ENCODE results near the gene LRCH1. TPM values are rescaled to one million over a fixed set of nuclear protein-coding genes. Genes with fewer than 3 reads are reported as not detected.
A peak's percentile ranks its signal among the peaks of the same experiment; 100 is the strongest.

LRCH1 gene
- total and polyA plus RNA-seq, 8 donors, result 16.1 to 30.5 (median 26.8) TPM

- intact Hi-C loops (cut with DNase I), result no loop called here
- Histone ChIP-seq H3K27ac (no peak overlapping the region), H3K4me1 (peaks cover 0 to 3% of the 10 kb centered on the region in 2 donors), H3K9me3 (no peaks in the 10 kb centered on the region), H3K36me3 (no peaks in the 10 kb centered on the region), H3K27me3 (no peaks in the 10 kb centered on the region), H3K4me3 (no peak overlapping the region)
- no peak for DNase-seq
- no peak for ATAC-seq
- TF ChIP-seq, protein P1, sequence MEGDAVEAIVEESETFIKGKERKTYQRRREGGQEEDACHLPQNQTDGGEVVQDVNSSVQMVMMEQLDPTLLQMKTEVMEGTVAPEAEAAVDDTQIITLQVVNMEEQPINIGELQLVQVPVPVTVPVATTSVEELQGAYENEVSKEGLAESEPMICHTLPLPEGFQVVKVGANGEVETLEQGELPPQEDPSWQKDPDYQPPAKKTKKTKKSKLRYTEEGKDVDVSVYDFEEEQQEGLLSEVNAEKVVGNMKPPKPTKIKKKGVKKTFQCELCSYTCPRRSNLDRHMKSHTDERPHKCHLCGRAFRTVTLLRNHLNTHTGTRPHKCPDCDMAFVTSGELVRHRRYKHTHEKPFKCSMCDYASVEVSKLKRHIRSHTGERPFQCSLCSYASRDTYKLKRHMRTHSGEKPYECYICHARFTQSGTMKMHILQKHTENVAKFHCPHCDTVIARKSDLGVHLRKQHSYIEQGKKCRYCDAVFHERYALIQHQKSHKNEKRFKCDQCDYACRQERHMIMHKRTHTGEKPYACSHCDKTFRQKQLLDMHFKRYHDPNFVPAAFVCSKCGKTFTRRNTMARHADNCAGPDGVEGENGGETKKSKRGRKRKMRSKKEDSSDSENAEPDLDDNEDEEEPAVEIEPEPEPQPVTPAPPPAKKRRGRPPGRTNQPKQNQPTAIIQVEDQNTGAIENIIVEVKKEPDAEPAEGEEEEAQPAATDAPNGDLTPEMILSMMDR (IDR thresholded peaks at IDR 0.05), result no peak
These were observed 30.8 kb upstream of the LRCH1 start for GRCh38 chr13:46521921-46522747.

DNA sequence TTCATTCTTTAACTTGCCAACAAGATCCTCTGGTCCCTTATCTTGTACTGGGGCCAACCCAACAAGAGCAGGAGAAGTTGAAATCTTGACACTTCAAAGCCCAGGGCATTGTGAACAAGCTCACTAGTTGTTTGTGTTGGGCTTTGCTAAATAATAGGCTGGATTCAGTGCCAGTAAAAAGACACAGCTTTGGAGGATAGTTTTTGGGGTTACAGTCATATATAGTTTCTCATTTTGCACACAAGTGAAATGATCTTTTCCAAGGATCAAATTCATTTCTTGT, 30.3 kb upstream of the LRCH1 start:
- TF ChIP-seq, protein P1 (IDR thresholded peaks at IDR 0.05), result no peak
- no peaks in the 10 kb centered on the region for H3K27me3 ChIP-seq
- no peaks in the 10 kb centered on the region for H3K36me3 ChIP-seq
- peaks cover 0 to 3% of the 10 kb centered on the region in 2 donors for H3K4me1 ChIP-seq
- intact Hi-C loops (cut with DNase I), result no loop called here
- no peaks in the 10 kb centered on the region for H3K9me3 ChIP-seq
- H3K27ac ChIP-seq, result no peak overlapping the region
- DNase-seq (no peak), ATAC-seq (no peak)
- H3K4me3 ChIP-seq, result no peak overlapping the region

GRCh38 chr13:46523972-46524752, 28.8 kb upstream of the LRCH1 start:
- H3K9me3 ChIP-seq, result no peaks in the 10 kb centered on the region
- TF ChIP-seq, protein P1 (IDR thresholded peaks at IDR 0.05), result no peak
- H3K27me3 ChIP-seq, result no peaks in the 10 kb centered on the region
- no peaks in the 10 kb centered on the region for H3K36me3 ChIP-seq
- peak; percentile 19 for ATAC-seq
- H3K27ac ChIP-seq, result peak overlapping the region in 1 of 2 donors; percentile 8
- intact Hi-C loops (cut with DNase I), result no loop called here
- peaks cover 0 to 3% of the 10 kb centered on the region in 2 donors for H3K4me1 ChIP-seq
- DNase-seq, result peak in 1 of 4 donors; percentile 43
- no peak overlapping the region for H3K4me3 ChIP-seq

GRCh38 chr13:46526100-46526735, 26.8 kb upstream of the LRCH1 start:
- Histone ChIP-seq H3K9me3 (no peaks in the 10 kb centered on the region), H3K36me3 (no peaks in the 10 kb centered on the region), H3K27me3 (no peaks in the 10 kb centered on the region), H3K4me1 (peaks cover 0 to 5% of the 10 kb centered on the region in 2 donors), H3K4me3 (no peak overlapping the region), H3K27ac (no peak overlapping the region)
- TF ChIP-seq, protein P1 (IDR thresholded peaks at IDR 0.05), result no peak
- DNase-seq (no peak), ATAC-seq (no peak)
- intact Hi-C loops (cut with DNase I), result no loop called here

GRCh38 chr13:46526740-46527139, 26.2 kb upstream of the LRCH1 start:
- Histone ChIP-seq H3K4me3 (no peak overlapping the region), H3K27me3 (no peaks in the 10 kb centered on the region), H3K9me3 (no peaks in the 10 kb centered on the region), H3K4me1 (peaks cover 0 to 5% of the 10 kb centered on the region in 2 donors), H3K27ac (no peak overlapping the region), H3K36me3 (no peaks in the 10 kb centered on the region)
- TF ChIP-seq, protein P1 (IDR thresholded peaks at IDR 0.05), result no peak
- DNase-seq (no peak), ATAC-seq (no peak)
- intact Hi-C loops (cut with DNase I), result no loop called here

Data from left lung (tissue), 10 donors.